GM18526 (cell line): ENCODE measurements around the gene FGF22.

Source experiments
- POLR2A ChIP-seq: IDR thresholded peaks from 3 replicates; pipeline ENCODE4 v1.6.1; 2011; ENCODE audit not compliant: insufficient read length; ENCODE audit errors: extremely low read depth

The FGF22 gene

DNA sequence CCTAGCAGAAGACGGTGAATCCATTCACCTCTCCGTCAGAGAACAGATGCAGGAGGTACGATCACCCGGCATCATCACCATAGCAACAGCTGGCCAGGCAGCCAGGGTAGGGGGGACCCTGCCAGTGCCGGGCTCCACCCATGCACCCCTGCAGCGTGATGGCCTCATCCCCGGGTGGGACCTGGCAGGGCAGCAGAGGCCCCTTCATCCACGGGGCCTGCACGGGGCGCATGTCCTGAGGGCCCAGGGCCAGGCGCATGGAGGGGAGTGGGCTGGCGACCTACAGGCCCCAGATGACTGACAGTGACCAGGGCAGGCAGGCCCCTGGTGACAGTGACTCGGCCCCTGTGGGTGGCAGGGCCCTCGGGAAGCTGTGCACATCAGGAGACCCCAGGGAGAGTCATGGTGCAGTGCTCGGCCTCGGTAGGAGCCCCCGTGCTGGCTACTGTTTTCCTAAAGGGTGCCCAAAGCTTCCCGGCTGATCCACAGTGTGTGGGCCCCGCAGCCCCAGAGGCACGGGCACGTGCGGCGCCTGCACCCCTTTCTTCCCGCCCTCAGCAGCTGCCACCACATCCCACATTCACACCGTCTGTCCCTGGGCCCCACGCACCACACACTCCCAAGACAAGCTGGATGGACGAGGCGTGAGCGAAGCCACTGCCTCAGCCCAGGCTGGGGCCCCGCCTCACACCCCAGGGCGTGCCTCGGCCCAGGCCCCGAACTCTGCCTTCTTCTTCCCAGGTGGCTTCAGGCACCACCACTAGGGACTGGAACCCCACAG is 18.6 kb downstream of the FGF22 start:
- no peak for TF ChIP-seq POLR2A

DNA sequence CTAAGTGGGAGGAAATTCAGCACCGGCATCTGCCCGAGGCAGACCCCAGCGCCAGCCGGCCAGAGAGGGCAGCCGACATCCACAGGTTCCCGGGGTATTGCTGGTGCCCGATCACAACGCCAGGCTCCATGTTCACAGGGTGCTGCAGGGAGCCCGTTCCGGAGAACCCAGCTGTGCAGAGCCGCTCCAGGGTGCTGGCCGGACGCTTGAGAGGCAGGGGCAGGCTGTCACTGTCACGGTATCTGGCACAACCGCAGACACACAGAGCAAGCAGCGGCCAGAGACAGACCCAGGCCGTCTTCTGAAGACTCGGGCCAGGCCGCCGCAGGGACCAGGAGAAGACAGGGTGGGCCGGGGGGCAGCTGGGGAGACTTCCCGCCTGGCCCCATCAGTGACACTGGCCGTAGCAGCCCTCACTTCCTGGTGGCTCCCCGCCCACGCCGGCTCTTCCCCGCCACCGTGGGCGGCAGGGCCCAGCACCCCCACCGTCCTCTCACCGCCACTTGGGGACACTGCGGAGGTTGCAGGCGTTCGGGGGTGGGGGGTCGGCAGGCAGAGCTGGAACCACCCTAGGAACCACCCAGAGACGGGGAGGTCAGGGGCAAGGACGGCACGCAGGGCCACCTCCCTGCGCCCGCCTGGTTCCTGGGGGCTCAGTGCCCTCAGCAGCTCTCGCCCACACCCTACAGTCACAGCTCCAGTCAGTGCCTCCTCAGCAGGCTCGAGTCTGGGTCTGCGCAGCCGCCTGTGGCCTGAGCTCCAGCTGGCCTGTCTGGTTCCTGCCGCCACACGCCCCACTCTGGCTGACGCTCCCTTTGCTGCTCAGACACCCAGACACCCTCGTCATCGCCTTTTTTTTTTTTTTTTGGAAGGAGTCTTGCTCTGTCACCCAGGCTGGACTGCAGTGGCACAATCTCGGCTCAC is 19.5 kb downstream of the FGF22 start:
- TF ChIP-seq POLR2A = no peak

DNA sequence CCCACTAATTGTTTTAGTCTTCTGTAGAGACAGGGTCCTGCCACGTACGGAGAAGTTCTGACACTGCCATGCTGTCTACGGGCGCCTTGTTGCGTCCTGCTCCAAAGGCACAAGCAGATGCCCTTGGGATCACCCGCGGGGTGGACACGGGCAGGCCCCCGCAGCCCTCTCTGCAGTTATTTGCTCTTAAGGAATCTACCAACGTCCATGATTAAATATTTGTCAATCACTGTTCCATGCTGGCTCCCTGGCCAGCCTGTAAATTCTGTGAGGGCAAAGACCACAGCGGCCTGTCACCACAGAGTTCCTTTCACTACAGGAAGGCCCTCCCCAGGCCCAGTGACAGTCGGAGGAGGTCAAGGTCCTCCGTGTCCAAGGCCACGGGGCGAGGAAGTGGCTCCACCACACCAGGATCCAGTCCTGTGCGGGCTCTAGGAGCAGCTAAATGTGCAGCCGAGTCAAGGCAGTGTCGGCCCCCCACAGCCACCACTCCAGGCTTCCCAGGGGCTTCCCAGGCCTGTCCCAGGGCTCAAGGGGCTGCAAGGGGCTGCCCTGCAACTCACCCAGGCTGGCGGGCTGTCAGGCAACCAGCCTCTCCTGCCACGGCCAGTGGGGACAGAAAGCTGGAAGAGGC is 21.2 kb downstream of the FGF22 start:
- no peak for TF ChIP-seq POLR2A

DNA sequence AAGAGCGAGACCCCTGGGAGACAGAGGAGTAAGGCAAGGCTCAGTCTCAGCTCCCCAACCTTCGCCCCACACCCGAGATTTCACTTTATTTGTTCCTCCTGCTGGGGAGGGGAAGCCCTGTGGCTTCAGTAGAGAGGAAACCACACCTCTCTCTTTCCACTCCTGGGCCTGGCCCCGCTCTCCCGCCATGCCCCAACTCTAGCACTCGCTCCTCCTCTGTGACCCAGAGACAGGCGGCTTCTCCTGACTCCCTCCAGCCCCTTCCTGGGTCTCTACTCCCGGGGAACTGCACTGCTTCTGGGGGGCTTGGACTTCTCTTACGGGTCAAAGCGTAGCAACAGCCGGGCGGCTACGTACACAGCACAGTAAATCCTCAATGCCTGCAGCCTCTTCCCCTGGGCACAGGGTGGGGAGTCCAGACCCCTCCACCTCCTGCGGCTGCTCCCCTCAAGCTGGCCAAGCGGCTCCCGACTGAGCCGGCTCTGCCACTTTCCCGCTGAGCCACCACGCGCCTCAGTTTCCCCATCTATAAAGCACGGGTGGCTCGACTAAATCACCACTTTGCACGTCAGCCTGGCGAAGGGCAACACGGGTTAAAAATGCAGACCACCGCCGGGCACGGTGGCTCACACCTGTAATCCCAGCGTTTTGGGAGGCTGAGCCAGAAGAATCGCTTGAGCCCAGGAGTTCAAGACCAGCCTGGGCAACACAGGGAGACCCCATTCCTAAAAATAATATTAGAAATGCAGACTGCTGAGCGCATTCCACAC is 21.9 kb downstream of the FGF22 start:
- TF ChIP-seq POLR2A = no peak

DNA sequence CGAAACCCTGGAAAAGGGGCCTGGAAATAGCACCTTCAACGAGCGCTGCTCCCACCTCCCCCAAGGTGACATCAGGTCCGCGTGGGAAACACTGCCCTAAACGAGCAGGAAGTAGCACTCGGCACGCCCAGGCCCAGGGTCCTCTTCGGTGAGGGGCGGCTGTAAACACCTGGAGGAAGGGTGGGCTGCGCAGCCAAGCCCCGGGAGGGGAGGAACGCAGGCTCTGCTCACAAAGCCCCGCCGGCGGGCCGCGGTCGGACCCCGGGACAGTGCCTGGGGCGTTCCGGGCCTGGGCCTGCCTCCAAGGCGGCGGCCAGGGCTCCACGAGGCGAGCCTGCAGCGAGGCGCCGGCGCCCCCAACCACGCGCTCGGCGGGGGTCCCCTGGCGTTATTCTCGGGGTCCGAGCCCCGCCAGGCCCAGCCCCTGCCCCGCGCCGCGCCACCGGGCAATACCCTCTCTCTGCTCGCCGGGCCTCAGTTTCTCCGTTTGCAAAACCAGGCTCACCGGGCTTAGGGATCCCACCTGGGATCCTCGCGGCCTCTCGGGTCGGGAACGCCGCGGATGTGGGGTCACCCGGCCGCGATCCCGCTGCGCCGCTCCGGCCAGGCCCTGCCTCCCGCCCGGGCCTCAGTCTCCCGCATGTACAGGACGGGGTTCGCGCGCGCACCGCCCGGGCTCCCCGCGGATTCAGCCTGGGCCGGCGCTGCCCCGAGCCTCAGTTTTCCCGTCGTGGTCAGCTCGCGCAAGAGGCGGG is 22.7 kb downstream of the FGF22 start:
- no peak for TF ChIP-seq POLR2A

DNA sequence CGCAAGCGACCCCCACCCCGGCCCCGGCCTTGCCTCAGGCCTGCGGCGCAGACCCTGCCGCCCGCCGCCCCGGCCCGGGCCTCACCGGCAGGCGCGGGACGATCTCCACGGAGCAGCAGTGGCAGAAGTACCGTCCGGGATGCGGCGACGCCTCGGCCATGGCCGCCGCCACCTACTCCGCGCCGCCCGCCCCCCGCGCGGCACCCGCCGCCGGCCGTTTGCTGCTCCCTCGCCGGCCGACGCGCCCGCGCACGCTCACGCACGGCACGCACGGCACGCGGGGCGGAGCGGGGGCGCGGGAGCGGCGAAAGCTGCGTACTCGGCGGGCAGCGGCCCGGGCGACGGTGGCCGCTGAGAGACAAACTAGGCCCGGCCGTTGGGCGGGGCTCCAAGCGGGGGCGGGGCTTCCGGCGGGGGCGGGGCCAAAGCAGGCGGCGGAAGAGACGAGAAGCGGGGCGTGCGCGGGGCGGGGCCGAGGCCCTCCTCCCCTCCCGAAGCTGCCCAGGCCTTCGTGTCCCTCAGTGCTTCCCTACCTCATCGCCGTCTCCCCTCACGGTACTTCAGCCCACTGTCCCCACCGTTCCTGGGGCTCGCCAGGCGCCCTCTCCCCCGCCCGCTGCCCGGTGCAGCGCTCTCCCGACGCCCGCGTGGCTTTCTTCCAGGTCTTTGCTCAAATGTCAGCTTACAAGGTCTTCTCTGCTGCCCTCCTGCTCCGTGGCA is 23.4 kb downstream of the FGF22 start, which contains the start of gene RNF126:
TSS of gene RNF126 (minus strand) at position 253 of the 720 bp plus-strand sequence. CDS start at position 160, 93 bp downstream.
- TF ChIP-seq POLR2A = peak; percentile 71

DNA sequence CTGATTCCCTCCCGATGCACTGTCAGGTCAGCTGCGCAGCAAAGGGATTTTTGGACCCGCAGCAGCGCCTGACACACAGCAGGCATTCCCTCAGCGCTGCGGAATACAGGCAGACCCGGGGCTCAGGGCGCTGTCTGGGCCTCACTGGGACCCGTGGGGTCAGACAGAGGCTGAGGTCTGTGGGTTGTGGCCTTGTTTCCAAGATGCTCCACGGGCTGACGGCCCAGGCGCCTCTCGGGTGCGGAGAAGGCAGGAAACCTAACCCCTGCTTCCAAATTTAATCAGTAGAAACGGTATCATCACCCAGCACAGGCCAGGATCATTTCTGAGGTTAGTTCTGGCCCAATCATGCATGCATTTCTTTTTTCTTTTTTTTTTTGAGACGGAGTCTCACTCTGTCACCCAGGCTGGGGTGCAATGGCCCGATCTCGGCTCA is 24.0 kb downstream of the FGF22 start:
- TF ChIP-seq POLR2A = no peak

DNA sequence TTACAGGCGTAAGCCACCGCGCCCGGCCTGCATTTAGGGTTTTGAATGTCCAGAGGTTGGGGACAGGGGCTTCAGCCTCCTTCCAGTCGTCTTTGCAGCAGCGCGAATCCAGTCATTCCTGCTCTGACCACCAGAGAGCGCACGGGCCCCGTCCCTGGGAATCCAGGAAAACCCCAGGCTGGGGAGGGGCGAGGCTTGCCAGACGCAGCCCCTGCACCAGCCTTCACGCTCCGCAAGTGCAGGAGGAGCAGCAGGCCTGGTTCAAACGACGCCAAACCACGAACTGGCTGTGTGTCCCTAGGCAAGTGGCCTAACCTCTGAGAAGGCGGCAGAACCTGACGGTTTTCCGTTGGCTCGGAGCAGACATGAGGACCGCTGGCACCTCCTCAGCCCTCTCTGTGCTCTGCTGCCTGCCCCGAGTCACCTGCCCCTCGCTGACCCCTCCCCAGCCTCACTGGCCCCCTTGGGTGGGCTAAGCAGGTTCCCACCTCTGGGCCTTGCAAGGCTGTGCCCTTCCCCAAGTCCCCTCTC is 25.3 kb downstream of the FGF22 start:
- no peak for TF ChIP-seq POLR2A

DNA sequence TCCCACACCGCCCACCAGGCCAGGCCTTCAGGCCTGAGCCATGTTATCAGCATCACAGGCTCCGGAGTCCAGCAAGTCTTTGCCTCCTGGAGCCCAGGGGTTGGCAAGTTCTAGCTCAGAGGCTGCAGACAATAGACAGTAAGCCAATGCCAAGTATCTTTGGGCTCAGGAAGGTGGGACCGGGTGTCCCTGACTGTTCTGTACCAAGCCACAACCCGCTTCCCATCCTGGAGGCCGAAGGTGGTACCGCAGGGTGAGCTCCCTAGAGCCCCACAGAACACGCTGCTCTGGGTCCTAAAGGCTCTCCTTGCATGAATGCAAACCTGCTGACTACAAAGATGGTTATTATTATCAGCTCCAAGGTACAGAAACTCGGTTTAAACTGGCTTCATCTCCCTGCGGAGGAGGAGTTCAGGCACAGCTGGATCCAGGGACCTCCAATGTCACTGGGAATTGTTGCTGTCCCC is 31.0 kb downstream of the FGF22 start:
- TF ChIP-seq POLR2A = no peak

DNA sequence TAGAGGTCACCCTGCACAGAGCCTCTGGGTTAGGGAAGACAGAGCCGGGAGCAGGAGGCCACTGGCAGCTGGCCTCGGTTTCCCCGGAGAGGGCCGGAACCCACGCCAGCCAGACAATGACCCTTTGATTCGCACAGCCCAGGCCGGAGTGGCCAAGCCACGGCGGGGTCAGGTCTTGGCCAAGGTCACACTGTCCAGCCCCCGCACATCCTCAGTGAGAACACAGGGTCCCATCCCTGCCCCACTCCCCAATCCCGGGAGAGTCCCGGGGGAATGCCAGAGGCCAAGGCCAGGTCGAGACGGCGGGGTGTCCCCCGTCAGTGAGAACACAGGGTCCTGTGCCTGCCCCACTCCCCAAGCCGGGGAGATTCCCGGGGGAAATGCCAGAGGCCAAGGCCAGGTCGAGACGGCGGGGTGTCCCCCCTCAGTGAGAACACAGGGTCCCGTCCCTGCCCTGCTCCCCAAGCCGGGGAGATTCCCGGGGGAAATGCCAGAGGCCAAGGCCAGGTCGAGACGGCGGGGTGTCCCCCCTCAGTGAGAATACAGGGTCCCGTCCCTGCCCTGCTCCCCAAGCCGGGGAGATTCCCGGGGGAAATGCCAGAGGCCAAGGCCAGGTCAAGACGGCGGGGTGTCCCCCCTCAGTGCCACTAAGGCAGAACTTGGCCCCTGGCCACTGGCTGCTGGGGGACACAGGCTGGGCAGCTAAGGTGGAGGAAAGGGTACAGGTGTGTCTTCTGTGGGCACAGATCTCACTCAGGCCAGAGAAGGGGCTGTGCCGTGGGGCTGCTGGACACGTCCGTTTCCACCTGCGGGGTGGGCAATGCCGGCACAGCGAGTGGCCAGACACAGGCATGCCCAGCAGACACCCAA is 34.8 kb downstream of the FGF22 start:
- TF ChIP-seq POLR2A = no peak

DNA sequence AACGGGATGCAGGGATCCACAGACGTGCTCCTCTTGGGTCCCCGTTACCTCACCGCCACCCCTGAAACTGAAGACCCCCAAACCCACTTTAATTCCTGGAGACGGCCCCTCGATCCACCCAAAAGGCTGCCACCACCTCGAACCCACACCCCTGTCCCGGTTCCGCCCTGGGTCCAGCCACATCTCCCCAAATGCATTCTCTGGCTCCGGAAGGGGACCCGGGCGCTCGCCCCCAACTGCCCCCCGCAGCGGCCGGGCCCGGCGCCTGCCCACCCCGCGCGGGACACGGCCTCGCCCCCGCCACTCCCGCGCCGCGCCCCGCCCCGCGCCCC is 36.3 kb downstream of the FGF22 start:
- TF ChIP-seq POLR2A = no peak
